HG02763 (cell line): ENCODE results near the gene MED10.

Source experiments
- ATAC-seq: cut with Tn5 transposase; IDR thresholded peaks from one replicate; pipeline ENCODE4 v1.9.1; 2021; ENCODE audit warnings: mild to moderate bottlenecking, moderate library complexity; ENCODE audit not compliant: unreplicated experiment

Gene MED10

GRCh38 chr5:6399980-6400910 is 21.9 kb upstream of the MED10 start:
- no peak for ATAC-seq

- ATAC-seq, result no peak
Measured at GRCh38 chr5:6398570-6399230, 20.4 kb upstream of the MED10 start.

GRCh38 chr5:6397536-6398269 is 19.4 kb upstream of the MED10 start:
- ATAC-seq, result no peak

- ATAC-seq, result no peak
Measured at GRCh38 chr5:6396836-6397535, 18.6 kb upstream of the MED10 start.

GRCh38 chr5:6396043-6396442 is 17.7 kb upstream of the MED10 start:
- no peak for ATAC-seq

GRCh38 chr5:6395621-6396020 is 17.3 kb upstream of the MED10 start:
- no peak for ATAC-seq

GRCh38 chr5:6395102-6395445 is 16.7 kb upstream of the MED10 start:
- ATAC-seq, result no peak

- ATAC-seq, result no peak
Measured at GRCh38 chr5:6394429-6395101, 16.2 kb upstream of the MED10 start.

GRCh38 chr5:6393596-6394194 is 15.3 kb upstream of the MED10 start:
- ATAC-seq, result no peak

GRCh38 chr5:6392561-6392960 is 14.2 kb upstream of the MED10 start:
- ATAC-seq, result no peak

- no peak for ATAC-seq
Measured at GRCh38 chr5:6391151-6391550, 12.8 kb upstream of the MED10 start.

GRCh38 chr5:6389946-6390530 is 11.7 kb upstream of the MED10 start:
- ATAC-seq, result no peak

GRCh38 chr5:6389397-6389796 is 11.1 kb upstream of the MED10 start:
- no peak for ATAC-seq

GRCh38 chr5:6387970-6388369 is 9.6 kb upstream of the MED10 start:
- no peak for ATAC-seq

GRCh38 chr5:6386271-6386670 is 7.9 kb upstream of the MED10 start:
- no peak for ATAC-seq

- no peak for ATAC-seq
Measured at GRCh38 chr5:6384856-6385255, 6.5 kb upstream of the MED10 start.

- no peak for ATAC-seq
Measured at GRCh38 chr5:6383376-6383775, 5.0 kb upstream of the MED10 start.

GRCh38 chr5:6379246-6379645 is 899 bp upstream of the MED10 start:
- no peak for ATAC-seq

GRCh38 chr5:6378766-6379103 is 388 bp upstream of the MED10 start:
- peak; percentile 32 for ATAC-seq

GRCh38 chr5:6377582-6377904 is 804 bp downstream of the MED10 start:
- no peak for ATAC-seq
